ENCODE data around the gene C6orf132. TPM values are rescaled to one million over a fixed set of nuclear protein-coding genes. Genes with fewer than 3 reads are reported as not detected.

C6orf132 gene
- total RNA-seq, 1 donor from 2014 or later, result under 0.01 TPM

GRCh38 chr6:42086046-42087035 lies 56.1 kb downstream of the C6orf132 start:
- FAIRE-seq (no peak), DNase-seq (ENCODE audit: low spot score in 2 of 2) (no peak)

GRCh38 chr6:42084889-42085288 lies 57.5 kb downstream of the C6orf132 start:
- no peak for DNase-seq (ENCODE audit: low spot score in 2 of 2)
- FAIRE-seq, result no peak

GRCh38 chr6:42083530-42083929 lies 58.9 kb downstream of the C6orf132 start:
- FAIRE-seq, result no peak
- no peak for DNase-seq (ENCODE audit: low spot score in 2 of 2)

- FAIRE-seq, result no peak
Measured at GRCh38 chr6:42079941-42080464, 62.4 kb downstream of the C6orf132 start.

GRCh38 chr6:42078386-42078785 lies 64.0 kb downstream of the C6orf132 start:
- DNase-seq (ENCODE audit: low spot score in 2 of 2) (no peak), FAIRE-seq (no peak)

More at GRCh38 chr6:42079941-42080464, 62.4 kb downstream of the C6orf132 start:
- DNase-seq (ENCODE audit: low spot score in 2 of 2), result no peak

- DNase-seq (ENCODE audit: low spot score in 2 of 2) (peak; percentile 25 to 70), FAIRE-seq (no peak)
Measured at GRCh38 chr6:42075159-42075838, 67.1 kb downstream of the C6orf132 start.

- no peak for DNase-seq (ENCODE audit: low spot score in 2 of 2)
- no peak for FAIRE-seq
Measured at GRCh38 chr6:42073287-42073686, 69.1 kb downstream of the C6orf132 start.

GRCh38 chr6:42071881-42072583 lies 70.4 kb downstream of the C6orf132 start:
- no peak for DNase-seq (ENCODE audit: low spot score in 2 of 2)
- no peak for FAIRE-seq

GRCh38 chr6:42068872-42069522 lies 73.4 kb downstream of the C6orf132 start:
- FAIRE-seq, result no peak

GRCh38 chr6:42068173-42068572 lies 74.2 kb downstream of the C6orf132 start:
- FAIRE-seq, result no peak

More at GRCh38 chr6:42068872-42069522, 73.4 kb downstream of the C6orf132 start:
- DNase-seq (ENCODE audit: low spot score in 2 of 2), result no peak

GRCh38 chr6:42066156-42066675 lies 76.2 kb downstream of the C6orf132 start:
- no peak for DNase-seq (ENCODE audit: low spot score in 2 of 2)
- no peak for FAIRE-seq

More at GRCh38 chr6:42068173-42068572, 74.2 kb downstream of the C6orf132 start:
- DNase-seq (ENCODE audit: low spot score in 2 of 2), result no peak

- no peak for DNase-seq (ENCODE audit: low spot score in 2 of 2)
- FAIRE-seq, result no peak
Measured at GRCh38 chr6:42059743-42060142, 82.7 kb downstream of the C6orf132 start.

GRCh38 chr6:42053601-42054000 lies 88.8 kb downstream of the C6orf132 start:
- FAIRE-seq (no peak), DNase-seq (ENCODE audit: low spot score in 2 of 2) (no peak)

- FAIRE-seq, result no peak
- no peak for DNase-seq (ENCODE audit: low spot score in 2 of 2)
Measured at GRCh38 chr6:42051268-42051653, 91.2 kb downstream of the C6orf132 start.

Other genes with a start within 250 kb of the C6orf132 start
- gene USP49, start 247.2 kb downstream of the C6orf132 start, total RNA-seq, result 10.6 TPM
- gene MED20, start 221.5 kb downstream of the C6orf132 start, total RNA-seq, result 16.7 TPM
- 14.7 TPM for gene BYSL, start 221.1 kb downstream of the C6orf132 start, total RNA-seq
- gene CCND3, start 200.8 kb downstream of the C6orf132 start, total RNA-seq, result 12.6 TPM
- gene TAF8, start 92.1 kb downstream of the C6orf132 start, total RNA-seq, result 4.5 TPM
- 1.2 TPM for gene GUCA1A, start 30.7 kb upstream of the C6orf132 start, total RNA-seq
- gene GUCA1B, start 52.3 kb upstream of the C6orf132 start, total RNA-seq, result 0.41 TPM
- 51.4 TPM for gene MRPS10, start 75.2 kb upstream of the C6orf132 start, total RNA-seq

Data from frontal cortex (tissue), 4 donors.